Measurements from ENCODE around the gene PRKCQ.

- no peak for TF ChIP-seq CTCF (IDR thresholded peaks at IDR 0.05; ENCODE audit: insufficient read depth, low read length, poor library complexity, severe bottlenecking)
- TF ChIP-seq EZH2phosphoT487 (conservative IDR thresholded peaks at IDR 0.05; ENCODE audit: low read length): no peak
These were observed 37.1 kb downstream of the PRKCQ start for GRCh38 chr10:6542999-6543430.
